ENCODE data around the gene PDLIM1.

The PDLIM1 gene

DNA sequence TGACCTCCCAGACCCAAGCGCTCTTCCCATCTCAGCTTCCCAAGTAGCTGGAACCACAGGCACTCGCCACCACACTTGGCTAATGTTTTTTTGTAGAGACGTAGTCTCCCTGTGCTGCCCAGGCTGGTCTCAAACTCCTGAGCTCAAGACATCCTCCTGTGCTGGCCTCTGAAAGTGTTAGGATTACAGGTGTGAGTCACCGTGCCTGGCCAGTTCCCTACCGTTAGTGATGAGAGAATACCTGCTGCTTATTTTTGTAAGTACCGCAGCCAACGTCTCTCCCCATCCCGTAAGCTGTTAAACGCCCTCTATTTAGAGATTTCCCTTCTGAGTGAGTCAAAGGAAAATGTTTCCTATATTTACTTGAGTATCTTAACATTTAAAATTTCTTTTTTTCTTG, 38.5 kb upstream of the PDLIM1 start:
- Histone ChIP-seq H3K9me3 (ENCODE audit: control insufficient read depth, insufficient read depth, low read length) (no peaks in the 10 kb centered on the region), H3K36me3 (ENCODE audit: control insufficient read depth, insufficient read depth, low read length) (peaks cover 4% of the 10 kb centered on the region), H3K9ac (ENCODE audit: low read depth, low read length) (no peak overlapping the region), H3K4me3 (ENCODE audit: low read depth, low read length) (no peak overlapping the region), H3K27me3 (ENCODE audit: control insufficient read depth, insufficient read depth, low read length) (no peaks in the 10 kb centered on the region), H3K4me1 (ENCODE audit: control insufficient read depth, insufficient read depth, low read length) (no peaks in the 10 kb centered on the region)

DNA sequence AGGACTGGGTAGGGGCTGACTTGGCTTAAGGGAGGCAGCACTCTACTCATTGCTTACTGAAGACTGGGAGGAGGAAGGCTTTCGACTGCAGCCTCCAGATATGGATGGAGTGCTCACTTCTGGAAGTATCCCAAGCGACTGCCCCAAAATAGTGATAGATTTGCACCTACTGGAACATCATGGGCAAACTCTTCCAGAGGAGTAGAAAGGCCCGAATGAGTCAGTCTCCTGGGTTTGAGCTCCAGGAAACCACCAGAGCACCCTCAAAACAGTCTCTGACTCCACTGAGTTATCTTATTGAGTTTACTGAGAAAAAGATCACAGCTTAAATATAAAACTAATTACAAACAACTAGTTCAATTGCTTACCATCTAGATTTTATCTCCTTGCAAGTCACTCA, 37.2 kb upstream of the PDLIM1 start:
- H3K27me3 ChIP-seq (ENCODE audit: control insufficient read depth, insufficient read depth, low read length): no peaks in the 10 kb centered on the region
- H3K36me3 ChIP-seq (ENCODE audit: control insufficient read depth, insufficient read depth, low read length): peaks cover 2% of the 10 kb centered on the region
- no peaks in the 10 kb centered on the region for H3K4me1 ChIP-seq (ENCODE audit: control insufficient read depth, insufficient read depth, low read length)
- no peak overlapping the region for H3K4me3 ChIP-seq (ENCODE audit: low read depth, low read length)
- H3K9ac ChIP-seq (ENCODE audit: low read depth, low read length): no peak overlapping the region
- H3K9me3 ChIP-seq (ENCODE audit: control insufficient read depth, insufficient read depth, low read length): no peaks in the 10 kb centered on the region

DNA sequence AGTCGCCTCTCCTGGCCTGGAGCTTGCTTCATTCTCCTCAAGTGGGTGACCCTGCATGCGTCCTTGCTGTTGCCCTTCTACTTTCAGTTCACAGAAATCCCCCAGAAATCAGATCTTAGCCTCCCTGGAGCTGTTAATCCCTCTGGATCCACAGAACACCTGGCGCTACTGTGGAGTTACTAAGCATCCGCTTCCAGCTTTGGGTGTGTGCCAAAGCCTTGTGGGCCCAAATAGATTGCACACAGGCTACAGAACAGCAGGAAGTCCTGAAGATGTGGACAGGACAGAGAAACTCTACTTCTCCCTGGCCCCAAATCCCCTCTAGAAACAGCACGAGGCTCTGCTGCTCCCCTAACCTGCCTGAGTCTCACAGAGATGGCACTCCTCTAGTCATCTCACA, 36.6 kb upstream of the PDLIM1 start:
- no peak overlapping the region for H3K4me3 ChIP-seq (ENCODE audit: low read depth, low read length)
- H3K4me1 ChIP-seq (ENCODE audit: control insufficient read depth, insufficient read depth, low read length): no peaks in the 10 kb centered on the region
- H3K9me3 ChIP-seq (ENCODE audit: control insufficient read depth, insufficient read depth, low read length): no peaks in the 10 kb centered on the region
- H3K9ac ChIP-seq (ENCODE audit: low read depth, low read length): no peak overlapping the region
- H3K27me3 ChIP-seq (ENCODE audit: control insufficient read depth, insufficient read depth, low read length): no peaks in the 10 kb centered on the region
- peaks cover 2% of the 10 kb centered on the region for H3K36me3 ChIP-seq (ENCODE audit: control insufficient read depth, insufficient read depth, low read length)

DNA sequence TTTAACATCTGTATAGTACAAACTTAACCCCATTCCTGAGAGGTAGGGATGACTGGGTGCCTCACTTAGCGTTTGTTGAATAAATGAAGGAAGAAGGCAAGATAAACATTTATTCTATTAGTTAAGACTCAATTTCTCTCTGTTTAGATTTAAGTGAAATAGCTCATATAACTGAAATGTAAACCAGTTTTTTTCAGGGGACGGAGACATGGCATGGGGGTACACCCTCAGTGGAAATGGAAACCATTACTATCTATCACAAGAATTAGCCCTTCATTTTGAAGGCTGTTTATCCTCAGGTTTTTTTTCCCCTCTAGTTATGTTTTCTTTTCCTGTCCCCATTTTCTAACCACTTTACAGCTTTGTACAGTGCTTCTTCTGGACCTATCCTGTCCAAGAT, 35.6 kb upstream of the PDLIM1 start:
- H3K4me1 ChIP-seq (ENCODE audit: control insufficient read depth, insufficient read depth, low read length): no peaks in the 10 kb centered on the region
- no peaks in the 10 kb centered on the region for H3K27me3 ChIP-seq (ENCODE audit: control insufficient read depth, insufficient read depth, low read length)
- no peak overlapping the region for H3K4me3 ChIP-seq (ENCODE audit: low read depth, low read length)
- H3K9ac ChIP-seq (ENCODE audit: low read depth, low read length): no peak overlapping the region
- H3K9me3 ChIP-seq (ENCODE audit: control insufficient read depth, insufficient read depth, low read length): no peaks in the 10 kb centered on the region
- H3K36me3 ChIP-seq (ENCODE audit: control insufficient read depth, insufficient read depth, low read length): no peaks in the 10 kb centered on the region

DNA sequence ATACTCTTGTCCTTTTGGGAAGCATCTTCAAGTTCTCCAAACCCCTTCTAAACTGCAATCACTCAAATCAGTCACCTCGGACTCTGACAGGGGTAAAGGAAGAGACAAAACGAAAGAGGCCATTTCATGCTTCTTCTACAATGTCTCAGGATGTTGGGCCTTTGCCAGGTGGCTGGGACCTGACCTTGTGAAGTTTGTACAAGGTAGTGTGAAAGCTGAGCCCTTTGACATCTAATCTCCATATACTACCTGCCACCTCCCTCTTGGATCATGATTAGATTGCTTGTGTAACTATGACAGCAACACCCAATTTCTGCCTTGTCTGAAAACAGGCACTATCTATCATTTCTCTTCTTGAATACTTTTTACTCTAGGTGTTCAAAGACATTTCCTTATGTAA, 35.1 kb upstream of the PDLIM1 start:
- Histone ChIP-seq H3K36me3 (ENCODE audit: control insufficient read depth, insufficient read depth, low read length) (peaks cover under 1% of the 10 kb centered on the region), H3K9me3 (ENCODE audit: control insufficient read depth, insufficient read depth, low read length) (no peaks in the 10 kb centered on the region), H3K4me3 (ENCODE audit: low read depth, low read length) (no peak overlapping the region), H3K4me1 (ENCODE audit: control insufficient read depth, insufficient read depth, low read length) (no peaks in the 10 kb centered on the region), H3K9ac (ENCODE audit: low read depth, low read length) (no peak overlapping the region), H3K27me3 (ENCODE audit: control insufficient read depth, insufficient read depth, low read length) (no peaks in the 10 kb centered on the region)

DNA sequence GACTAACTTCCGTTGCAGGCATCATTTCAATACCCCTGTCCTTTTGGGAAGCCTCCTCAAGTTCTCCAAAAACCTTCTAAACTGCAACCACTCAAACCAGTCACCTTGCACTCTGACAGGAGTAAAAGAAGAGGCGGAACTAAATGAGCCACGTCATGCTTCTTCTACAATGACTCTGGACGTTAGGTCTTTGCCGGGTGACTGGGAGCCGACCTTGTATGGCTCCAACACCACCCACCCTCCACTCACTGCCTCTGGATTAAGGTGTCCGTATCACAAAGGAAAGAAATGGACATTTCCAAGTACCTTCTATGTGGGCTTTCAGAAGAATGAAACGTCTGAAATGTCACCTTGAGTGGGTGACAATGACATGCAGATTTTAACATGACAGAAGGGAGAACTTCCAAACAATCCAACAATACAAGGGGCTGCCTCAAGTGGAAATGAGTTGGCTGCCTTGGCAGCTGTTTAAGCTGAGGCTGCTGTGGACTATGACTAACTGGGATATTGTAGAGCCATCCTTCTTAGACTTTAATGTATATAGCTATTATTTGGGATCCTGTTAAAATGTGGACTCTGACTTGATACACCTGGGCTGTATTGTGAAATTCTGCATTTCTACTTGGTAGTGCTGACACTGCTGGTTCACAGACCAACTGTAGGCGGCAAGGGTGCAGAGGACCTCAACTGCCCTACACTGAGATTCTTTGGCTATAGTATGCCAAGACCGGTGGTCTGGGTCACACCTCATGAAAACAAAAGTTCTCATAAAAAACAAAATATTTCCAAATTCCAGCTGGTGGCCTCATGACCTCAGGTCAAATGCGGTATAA, 33.8 kb upstream of the PDLIM1 start:
- Histone ChIP-seq H3K36me3 (ENCODE audit: control insufficient read depth, insufficient read depth, low read length) (peaks cover 3% of the 10 kb centered on the region), H3K4me3 (ENCODE audit: low read depth, low read length) (no peak overlapping the region), H3K9ac (ENCODE audit: low read depth, low read length) (no peak overlapping the region)

DNA sequence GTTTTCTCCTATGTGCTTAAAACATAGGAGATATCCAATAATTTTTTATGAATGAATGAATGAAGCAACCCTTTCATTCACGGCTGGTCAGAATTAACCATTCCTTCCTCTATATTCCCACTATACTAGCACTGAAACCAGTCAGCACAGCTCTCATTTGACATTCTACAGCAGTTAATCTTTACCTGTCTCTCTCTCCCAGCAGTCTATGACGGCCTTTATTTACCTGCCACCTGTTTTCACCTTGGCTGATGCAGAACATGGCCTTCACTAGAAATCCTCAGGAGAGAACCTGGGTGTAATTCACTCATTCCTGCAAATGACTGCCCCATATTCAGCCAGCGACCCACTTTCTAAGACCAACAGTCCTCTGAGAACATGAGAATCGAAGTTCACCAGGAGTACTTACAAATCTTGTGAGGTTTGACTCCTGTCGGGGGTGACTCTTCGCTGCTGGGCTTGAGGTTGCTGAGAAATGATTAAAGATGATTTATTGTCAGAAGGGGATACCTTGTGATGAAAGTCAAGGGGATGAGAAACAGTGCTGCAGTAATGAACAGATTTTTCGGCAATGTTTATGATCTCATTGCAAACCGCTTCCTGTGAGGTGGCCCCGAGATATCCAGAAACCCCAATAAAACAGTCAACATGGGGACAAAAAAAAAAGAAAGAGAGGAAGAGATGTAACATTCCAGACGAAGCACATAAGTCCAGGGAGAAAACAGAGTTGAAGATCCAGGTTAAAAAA, 30.9 kb upstream of the PDLIM1 start:
- H3K27me3 ChIP-seq (ENCODE audit: control insufficient read depth, insufficient read depth, low read length): no peaks in the 10 kb centered on the region
- no peak overlapping the region for H3K4me3 ChIP-seq (ENCODE audit: low read depth, low read length)
- H3K9ac ChIP-seq (ENCODE audit: low read depth, low read length): no peak overlapping the region
- H3K9me3 ChIP-seq (ENCODE audit: control insufficient read depth, insufficient read depth, low read length): no peaks in the 10 kb centered on the region
- H3K4me1 ChIP-seq (ENCODE audit: control insufficient read depth, insufficient read depth, low read length): no peaks in the 10 kb centered on the region
- peaks cover 3% of the 10 kb centered on the region for H3K36me3 ChIP-seq (ENCODE audit: control insufficient read depth, insufficient read depth, low read length)

More for the DNA sequence above, 33.8 kb upstream of the PDLIM1 start:
- H3K9me3 ChIP-seq (ENCODE audit: control insufficient read depth, insufficient read depth, low read length): no peaks in the 10 kb centered on the region
- no peaks in the 10 kb centered on the region for H3K27me3 ChIP-seq (ENCODE audit: control insufficient read depth, insufficient read depth, low read length)
- H3K4me1 ChIP-seq (ENCODE audit: control insufficient read depth, insufficient read depth, low read length): no peaks in the 10 kb centered on the region

DNA sequence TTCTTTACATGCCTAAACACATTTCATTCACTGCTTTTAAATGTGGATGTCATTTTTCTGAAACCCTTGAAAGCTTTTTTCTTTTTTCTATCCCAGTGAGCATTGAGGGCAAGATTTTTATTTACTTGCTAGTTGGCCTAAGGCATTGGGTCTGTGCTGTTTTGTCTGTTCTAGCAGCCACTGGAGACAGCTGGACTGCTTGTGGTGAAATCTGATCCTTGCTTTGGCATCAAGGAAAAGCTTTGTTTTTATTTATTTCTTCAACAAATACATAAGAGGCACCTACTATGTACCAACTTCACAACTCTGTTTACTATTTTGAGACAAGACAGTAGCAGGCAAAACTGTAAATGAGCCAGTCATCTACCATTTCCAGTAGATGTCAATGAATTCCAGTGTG, 28.4 kb upstream of the PDLIM1 start:
- H3K9ac ChIP-seq (ENCODE audit: low read depth, low read length): no peak overlapping the region
- H3K36me3 ChIP-seq (ENCODE audit: control insufficient read depth, insufficient read depth, low read length): peaks cover 3% of the 10 kb centered on the region
- H3K4me1 ChIP-seq (ENCODE audit: control insufficient read depth, insufficient read depth, low read length): no peaks in the 10 kb centered on the region

DNA sequence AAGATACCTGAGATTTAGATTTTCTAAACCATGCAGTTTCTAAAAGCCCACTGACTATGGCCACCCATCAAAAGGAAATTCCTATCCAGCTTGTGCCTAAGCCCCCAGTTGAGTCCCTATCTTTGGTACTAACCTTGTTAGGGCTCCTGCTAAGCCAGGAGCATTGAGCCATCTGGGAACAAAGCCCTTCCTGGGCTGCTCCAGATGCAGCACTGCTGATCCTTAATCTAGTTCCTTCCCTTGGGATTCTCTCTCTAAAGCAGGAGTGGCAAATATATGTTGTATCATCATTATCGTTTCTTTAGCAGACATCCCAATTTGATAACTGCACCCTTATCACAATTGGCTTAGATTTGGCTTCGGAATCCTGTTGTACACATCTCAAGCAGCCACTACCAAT, 24.7 kb upstream of the PDLIM1 start:
- Histone ChIP-seq H3K4me1 (ENCODE audit: control insufficient read depth, insufficient read depth, low read length) (peaks cover 14% of the 10 kb centered on the region), H3K27me3 (ENCODE audit: control insufficient read depth, insufficient read depth, low read length) (no peaks in the 10 kb centered on the region), H3K4me3 (ENCODE audit: low read depth, low read length) (no peak overlapping the region), H3K9me3 (ENCODE audit: control insufficient read depth, insufficient read depth, low read length) (no peaks in the 10 kb centered on the region), H3K9ac (ENCODE audit: low read depth, low read length) (no peak overlapping the region), H3K36me3 (ENCODE audit: control insufficient read depth, insufficient read depth, low read length) (no peaks in the 10 kb centered on the region)

More for the DNA sequence above, 28.4 kb upstream of the PDLIM1 start:
- no peak overlapping the region for H3K4me3 ChIP-seq (ENCODE audit: low read depth, low read length)
- H3K9me3 ChIP-seq (ENCODE audit: control insufficient read depth, insufficient read depth, low read length): no peaks in the 10 kb centered on the region
- H3K27me3 ChIP-seq (ENCODE audit: control insufficient read depth, insufficient read depth, low read length): no peaks in the 10 kb centered on the region

DNA sequence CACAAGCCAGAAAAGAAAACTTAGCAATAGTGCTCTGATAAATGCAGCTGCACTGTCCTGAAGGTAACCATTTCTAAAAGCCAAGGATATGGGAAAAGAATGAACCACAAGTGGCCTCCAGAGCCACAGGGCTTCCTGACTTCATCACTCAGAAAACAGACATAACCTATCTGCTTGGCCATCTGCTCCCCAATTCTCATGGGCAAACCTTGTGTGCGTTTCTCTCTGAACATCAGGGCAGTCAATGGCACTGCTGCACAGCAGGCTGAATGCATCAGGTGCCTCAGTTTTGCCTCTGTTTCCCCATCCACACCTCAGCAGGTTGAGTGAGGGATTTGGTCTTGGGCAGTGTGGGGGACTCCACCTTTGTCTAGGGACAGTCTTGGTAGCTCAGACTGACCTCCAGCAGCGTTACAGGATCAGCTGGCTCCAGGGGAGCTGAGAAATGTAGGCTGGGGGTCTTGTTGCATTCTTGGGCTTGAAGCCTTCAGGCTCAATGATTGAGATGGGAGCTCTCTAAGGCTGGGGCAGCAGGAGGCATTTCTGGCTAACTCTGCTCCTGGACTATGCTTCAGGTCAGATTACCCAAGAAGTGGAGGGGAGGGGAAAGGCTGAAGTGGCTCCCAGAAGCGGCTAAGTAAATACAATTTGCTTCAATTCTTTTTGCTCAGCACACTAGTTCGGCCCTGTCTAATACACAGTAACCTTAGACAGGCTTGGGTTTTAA, 23.6 kb upstream of the PDLIM1 start:
- no peaks in the 10 kb centered on the region for H3K27me3 ChIP-seq (ENCODE audit: control insufficient read depth, insufficient read depth, low read length)
- H3K36me3 ChIP-seq (ENCODE audit: control insufficient read depth, insufficient read depth, low read length): no peaks in the 10 kb centered on the region
- no peaks in the 10 kb centered on the region for H3K9me3 ChIP-seq (ENCODE audit: control insufficient read depth, insufficient read depth, low read length)
- no peak overlapping the region for H3K4me3 ChIP-seq (ENCODE audit: low read depth, low read length)
- H3K4me1 ChIP-seq (ENCODE audit: control insufficient read depth, insufficient read depth, low read length): peaks cover 20% of the 10 kb centered on the region
- no peak overlapping the region for H3K9ac ChIP-seq (ENCODE audit: low read depth, low read length)

DNA sequence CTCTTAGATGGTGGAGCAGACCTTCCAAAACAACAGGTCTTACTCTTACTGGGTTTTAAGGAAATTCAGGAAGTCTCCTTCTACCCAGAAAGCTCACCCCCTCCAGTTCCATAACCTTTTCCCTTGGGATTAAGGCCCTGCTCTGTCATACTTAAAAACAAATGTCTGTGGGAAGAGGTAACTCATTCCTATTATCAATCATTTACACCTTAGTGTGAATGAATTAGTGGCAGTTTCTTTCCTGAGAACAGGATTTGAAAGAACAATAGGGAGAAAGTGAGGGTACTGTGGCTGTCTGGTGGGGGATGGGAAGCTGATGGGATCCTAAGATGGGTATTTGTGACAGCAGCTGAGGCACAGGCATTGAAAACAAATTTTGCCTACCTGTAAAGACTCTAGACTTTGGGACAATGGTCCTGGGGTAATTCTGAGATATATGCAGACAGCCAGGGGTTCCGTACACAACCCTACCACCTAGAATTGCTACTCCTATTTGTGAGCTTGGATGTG, 22.2 kb upstream of the PDLIM1 start:
- no peak overlapping the region for H3K9ac ChIP-seq (ENCODE audit: low read depth, low read length)
- no peaks in the 10 kb centered on the region for H3K27me3 ChIP-seq (ENCODE audit: control insufficient read depth, insufficient read depth, low read length)
- H3K9me3 ChIP-seq (ENCODE audit: control insufficient read depth, insufficient read depth, low read length): no peaks in the 10 kb centered on the region
- no peak overlapping the region for H3K4me3 ChIP-seq (ENCODE audit: low read depth, low read length)
- no peaks in the 10 kb centered on the region for H3K36me3 ChIP-seq (ENCODE audit: control insufficient read depth, insufficient read depth, low read length)
- H3K4me1 ChIP-seq (ENCODE audit: control insufficient read depth, insufficient read depth, low read length): peaks cover 25% of the 10 kb centered on the region
